HG02973 (cell line): ENCODE measurements around the gene UCN2.

Experiments used
- ATAC-seq: cut with Tn5 transposase; IDR thresholded peaks from one replicate; pipeline ENCODE4 v1.9.1; 2021; ENCODE audit warnings: moderate library complexity; ENCODE audit not compliant: unreplicated experiment

The UCN2 gene

GRCh38 chr3:48591886-48592518 lies 28.4 kb upstream of the UCN2 start:
- ATAC-seq: no peak

- ATAC-seq: no peak
These were observed 27.9 kb upstream of the UCN2 start for GRCh38 chr3:48591436-48591835.

GRCh38 chr3:48588230-48588629 lies 24.6 kb upstream of the UCN2 start:
- ATAC-seq: no peak

- no peak for ATAC-seq
These were observed 24.1 kb upstream of the UCN2 start for GRCh38 chr3:48587686-48588085.

GRCh38 chr3:48585411-48585810 lies 21.8 kb upstream of the UCN2 start:
- no peak for ATAC-seq

GRCh38 chr3:48584836-48585235 lies 21.3 kb upstream of the UCN2 start:
- no peak for ATAC-seq

- ATAC-seq: no peak
These were observed 18.3 kb upstream of the UCN2 start for GRCh38 chr3:48581621-48582481.

- ATAC-seq: no peak
These were observed 13.1 kb upstream of the UCN2 start for GRCh38 chr3:48576647-48577046.

GRCh38 chr3:48575366-48575765 lies 11.8 kb upstream of the UCN2 start:
- no peak for ATAC-seq

GRCh38 chr3:48573973-48574585 lies 10.5 kb upstream of the UCN2 start:
- ATAC-seq: no peak

GRCh38 chr3:48572517-48572916 lies 8.9 kb upstream of the UCN2 start:
- ATAC-seq: no peak

- ATAC-seq: no peak
These were observed 8.4 kb upstream of the UCN2 start for GRCh38 chr3:48571938-48572337.

- no peak for ATAC-seq
These were observed 6.3 kb upstream of the UCN2 start for GRCh38 chr3:48569808-48570450.

- no peak for ATAC-seq
These were observed 5.8 kb upstream of the UCN2 start for GRCh38 chr3:48569400-48569799.

- no peak for ATAC-seq
These were observed 4.9 kb upstream of the UCN2 start for GRCh38 chr3:48568476-48568875.

- ATAC-seq: no peak
These were observed 3.9 kb upstream of the UCN2 start for GRCh38 chr3:48567500-48567899.

- no peak for ATAC-seq
These were observed 3.5 kb upstream of the UCN2 start for GRCh38 chr3:48567090-48567489.

GRCh38 chr3:48566401-48566760 lies 2.8 kb upstream of the UCN2 start:
- ATAC-seq: no peak

- no peak for ATAC-seq
These were observed 2.2 kb upstream of the UCN2 start for GRCh38 chr3:48565591-48566400.

- no peak for ATAC-seq
These were observed 1.6 kb upstream of the UCN2 start for GRCh38 chr3:48565186-48565585.

- no peak for ATAC-seq
These were observed 1.1 kb upstream of the UCN2 start for GRCh38 chr3:48564667-48565066.
